ENCODE measurements around the gene COG2. TPM values are rescaled to one million over a fixed set of nuclear protein-coding genes. Genes with fewer than 3 reads are reported as not detected.

Gene COG2
- total RNA-seq: 10 to 100 TPM; 17.2 to 25.2 (median 22.9) TPM

- TF ChIP-seq CTCF (IDR thresholded peaks at IDR 0.05): peak in 2 of 3 donors; percentile 94 to 98
- DNase-seq (ENCODE audit: low spot score) (peak; percentile 99), ATAC-seq (ENCODE audit: low FRiP score) (peak; percentile 99)
Measured at GRCh38 chr1:230642263-230642959, at the start of gene COG2. Gene COG2, plus strand, starts transcription at chr1:230642481. Its CDS starts 126 bp downstream, at chr1:230642607.

GRCh38 chr1:230592848-230593414 lies 49.4 kb upstream of the COG2 start:
- TF ChIP-seq CTCF (IDR thresholded peaks at IDR 0.05): no peak
- DNase-seq (ENCODE audit: low spot score) (no peak), ATAC-seq (ENCODE audit: low FRiP score) (no peak)

- ATAC-seq (ENCODE audit: low FRiP score) (no peak), DNase-seq (ENCODE audit: low spot score) (no peak)
- TF ChIP-seq CTCF (IDR thresholded peaks at IDR 0.05): no peak
Measured at GRCh38 chr1:230594214-230594773, 48.0 kb upstream of the COG2 start.

GRCh38 chr1:230595181-230595580 lies 47.1 kb upstream of the COG2 start:
- DNase-seq (ENCODE audit: low spot score) (no peak), ATAC-seq (ENCODE audit: low FRiP score) (no peak)
- no peak for TF ChIP-seq CTCF (IDR thresholded peaks at IDR 0.05)

- TF ChIP-seq CTCF (IDR thresholded peaks at IDR 0.05): no peak
- DNase-seq (ENCODE audit: low spot score) (no peak), ATAC-seq (ENCODE audit: low FRiP score) (no peak)
Measured at GRCh38 chr1:230596306-230596705, 46.0 kb upstream of the COG2 start.

- DNase-seq (ENCODE audit: low spot score) (no peak), ATAC-seq (ENCODE audit: low FRiP score) (no peak)
- TF ChIP-seq CTCF (IDR thresholded peaks at IDR 0.05): no peak
Measured at GRCh38 chr1:230598745-230599144, 43.5 kb upstream of the COG2 start.

Data from omental fat pad (tissue), 4 donors.